PC-3 (cell line): Measurements from ENCODE around the gene DRG2. TPM values are rescaled to one million over a fixed set of nuclear protein-coding genes. Genes with fewer than 3 reads are reported as not detected.

ENCODE experiments used
- ATAC-seq: fragments of 200-7000 bp; cut with Tn5 transposase; 2 replicates; pipeline ENCODE4 v1.9.1; 2020; ENCODE audit warnings: mild to moderate bottlenecking, moderate library complexity
- BruUV-seq: library from RNA; stranded (reverse); fragments of 400-500 nt; replicated peaks from 2 replicates; lab custom pipeline; 2021; lab: Mats Ljungman, UMichigan
- CTCF ChIA-PET: fragments of 300-600 bp; sonication (Branson Sonifier 250); formaldehyde crosslinking; loops from one replicate; lab custom pipeline; 2022; ENCODE audit warnings: antibody characterized with exemption; lab: Charles Lee
- POLR2A ChIA-PET: fragments of 300-600 bp; sonication (Branson Sonifier 250); formaldehyde crosslinking; loops from one replicate; lab custom pipeline; 2022; ENCODE audit warnings: antibody characterized with exemption; ENCODE audit not compliant: unreplicated experiment; lab: Charles Lee
- DNase-seq: peaks from one replicate; pipeline ENCODE4 v3.0.0-alpha.2; 2015
- H2AFZ ChIP-seq: fragments of 300-600 bp; sonication (generic); 2 replicates; pipeline ENCODE4 v1.6.0; 2016; ENCODE audit warnings: antibody characterized with exemption, low read length
- H3F3A ChIP-seq: fragments of 300-600 bp; sonication (generic); one replicate; pipeline ENCODE4 v1.6.0; 2017; ENCODE audit warnings: antibody characterized with exemption, low read length, control low read depth, mild to moderate bottlenecking; ENCODE audit not compliant: unreplicated experiment
- H3K27ac ChIP-seq: fragments of 300-600 bp; sonication (generic); 2 replicates; pipeline ENCODE4 v1.5.1; 2016; ENCODE audit warnings: mild to moderate bottlenecking, low read length
- H3K27me3 ChIP-seq: fragments of 300-600 bp; sonication (generic); 2 replicates; pipeline ENCODE4 v1.6.1; 2016; ENCODE audit warnings: low read length, mixed read lengths
- H3K36me3 ChIP-seq: fragments of 300-600 bp; sonication (generic); 2 replicates; pipeline ENCODE4 v1.6.1; 2016; ENCODE audit warnings: low read depth, mixed run types, low read length, mixed read lengths
- H3K4me1 ChIP-seq: fragments of 300-600 bp; sonication (generic); 2 replicates; pipeline ENCODE4 v1.5.1; 2016; ENCODE audit warnings: low read length; ENCODE audit not compliant: insufficient read depth
- H3K4me2 ChIP-seq: fragments of 300-600 bp; sonication (generic); 2 replicates; pipeline ENCODE4 v1.6.0; 2016; ENCODE audit warnings: low read length
- H3K4me3 ChIP-seq: fragments of 300-600 bp; sonication (generic); 2 replicates; pipeline ENCODE4 v1.5.1; 2016; ENCODE audit warnings: mild to moderate bottlenecking, low read length, mixed read lengths
- H3K79me2 ChIP-seq: fragments of 300-600 bp; sonication (generic); 2 replicates; pipeline ENCODE4 v1.6.1; 2017; ENCODE audit warnings: low read length, mixed read lengths
- H3K9ac ChIP-seq: fragments of 300-600 bp; sonication (generic); 2 replicates; pipeline ENCODE4 v1.6.0; 2016; ENCODE audit warnings: mild to moderate bottlenecking, low read length
- H3K9me2 ChIP-seq: fragments of 300-600 bp; sonication (generic); replicated peaks from 2 replicates; pipeline ENCODE4 v1.6.1; 2016; ENCODE audit warnings: mixed run types, low read length, mixed read lengths
- H3K9me3 ChIP-seq: fragments of 300-600 bp; sonication (generic); 2 replicates; pipeline ENCODE4 v1.6.1; 2016; ENCODE audit warnings: low read length, mixed read lengths
- H4K20me1 ChIP-seq: fragments of 300-600 bp; sonication (generic); 2 replicates; pipeline ENCODE4 v1.6.1; 2016; ENCODE audit warnings: low read length, mixed read lengths
- EZH2 ChIP-seq: fragments of 300-600 bp; sonication (generic); IDR thresholded peaks from one replicate; pipeline ENCODE4 v1.6.1; 2017; ENCODE audit warnings: antibody characterized with exemption, mild to moderate bottlenecking, low read length; ENCODE audit not compliant: unreplicated experiment
- EZH2phosphoT487 ChIP-seq: fragments of 300-600 bp; sonication (generic); IDR thresholded peaks from 2 replicates; pipeline ENCODE4 v1.6.1; 2018; ENCODE audit warnings: mild to moderate bottlenecking, antibody characterized with exemption, low read length, borderline replicate concordance
- intact Hi-C: fragments of 100-400 bp; cut with micrococcal nuclease; formaldehyde crosslinking; loops from 2 replicates; pipeline ENCODE4 v1.9.0; 2023
- total RNA-seq: library from RNA; depleted of rRNA; stranded (reverse); fragments of >200 nt; gene quantifications from 2 replicates; pipeline ENCODE4 v1.2.3, GENCODE V29; 2014
- TF ChIP-seq, protein P1 (sequence below): fragments of 300-600 bp; sonication (generic); conservative IDR thresholded peaks from 2 replicates; pipeline ENCODE4 v1.5.1; 2017; ENCODE audit warnings: antibody characterized with exemption, low read depth, mild to moderate bottlenecking, low read length

The DRG2 gene
- total RNA-seq, 1 experiment from 2014 or later: 102 TPM

DNA sequence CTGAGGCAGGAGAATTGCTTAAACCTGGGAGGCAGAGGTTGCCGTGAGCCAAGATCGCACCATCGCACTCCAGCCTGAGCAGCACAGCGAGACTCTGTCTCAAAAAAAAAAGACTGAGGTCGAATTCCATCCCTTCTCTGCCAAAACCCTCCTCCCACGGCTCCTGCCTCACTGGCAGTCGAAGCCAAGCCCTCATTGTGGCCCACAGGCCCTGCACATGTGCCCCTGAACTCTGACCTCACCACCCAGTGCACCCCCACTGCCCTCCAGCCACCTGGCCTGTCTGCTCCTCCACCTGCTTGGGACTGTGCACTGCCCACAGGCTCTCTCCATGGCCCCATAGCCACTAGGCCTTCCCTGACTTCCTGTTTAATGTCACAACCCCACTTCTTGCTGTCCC is 27.8 kb downstream of the DRG2 start:
- Histone ChIP-seq H4K20me1 (no peaks in the 10 kb centered on the region), H3K4me3 (no peak overlapping the region), H3F3A (no peaks in the 10 kb centered on the region), H3K9ac (no peak overlapping the region), H3K9me2 (no peaks in the 10 kb centered on the region), H3K4me2 (no peak overlapping the region), H3K79me2 (no peaks in the 10 kb centered on the region), H3K36me3 (no peaks in the 10 kb centered on the region), H3K27ac (no peak overlapping the region), H2AFZ (no peak overlapping the region), H3K4me1 (no peaks in the 10 kb centered on the region), H3K27me3 (no peaks in the 10 kb centered on the region), H3K9me3 (no peaks in the 10 kb centered on the region)
- intact Hi-C loops: no loop called here
- ATAC-seq (no peak), DNase-seq (no peak)
- no peak for TF ChIP-seq EZH2phosphoT487
- TF ChIP-seq EZH2: no peak
- TF ChIP-seq, protein P1, sequence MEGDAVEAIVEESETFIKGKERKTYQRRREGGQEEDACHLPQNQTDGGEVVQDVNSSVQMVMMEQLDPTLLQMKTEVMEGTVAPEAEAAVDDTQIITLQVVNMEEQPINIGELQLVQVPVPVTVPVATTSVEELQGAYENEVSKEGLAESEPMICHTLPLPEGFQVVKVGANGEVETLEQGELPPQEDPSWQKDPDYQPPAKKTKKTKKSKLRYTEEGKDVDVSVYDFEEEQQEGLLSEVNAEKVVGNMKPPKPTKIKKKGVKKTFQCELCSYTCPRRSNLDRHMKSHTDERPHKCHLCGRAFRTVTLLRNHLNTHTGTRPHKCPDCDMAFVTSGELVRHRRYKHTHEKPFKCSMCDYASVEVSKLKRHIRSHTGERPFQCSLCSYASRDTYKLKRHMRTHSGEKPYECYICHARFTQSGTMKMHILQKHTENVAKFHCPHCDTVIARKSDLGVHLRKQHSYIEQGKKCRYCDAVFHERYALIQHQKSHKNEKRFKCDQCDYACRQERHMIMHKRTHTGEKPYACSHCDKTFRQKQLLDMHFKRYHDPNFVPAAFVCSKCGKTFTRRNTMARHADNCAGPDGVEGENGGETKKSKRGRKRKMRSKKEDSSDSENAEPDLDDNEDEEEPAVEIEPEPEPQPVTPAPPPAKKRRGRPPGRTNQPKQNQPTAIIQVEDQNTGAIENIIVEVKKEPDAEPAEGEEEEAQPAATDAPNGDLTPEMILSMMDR: no peak
- no TSS peak for BruUV-seq
- ChIA-PET POLR2A (no interaction called here), CTCF (no interaction called here)

DNA sequence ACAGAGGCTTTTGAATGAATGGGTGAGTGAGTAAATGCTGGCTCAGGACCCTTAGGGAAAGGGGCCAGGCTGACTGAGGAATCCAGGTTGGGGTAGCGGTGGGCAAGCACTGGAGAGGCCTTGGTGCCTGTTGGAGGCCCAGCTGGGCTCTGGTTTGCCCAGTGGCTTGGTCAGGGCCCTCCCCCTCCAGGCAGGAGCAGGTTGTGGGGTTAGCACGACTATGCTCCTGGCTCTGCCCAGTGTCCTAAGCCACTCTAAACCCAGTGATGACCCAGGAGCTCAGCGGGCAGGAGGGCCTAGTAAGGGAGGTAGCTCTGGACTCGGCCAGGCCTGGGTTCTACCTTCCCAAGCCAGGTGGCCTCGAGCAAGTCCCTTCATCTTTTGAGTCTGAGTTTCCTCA is 28.3 kb downstream of the DRG2 start:
- Histone ChIP-seq H3K9me3 (no peaks in the 10 kb centered on the region), H3K4me1 (no peaks in the 10 kb centered on the region), H3K9ac (no peak overlapping the region), H4K20me1 (no peaks in the 10 kb centered on the region), H3K4me3 (no peak overlapping the region), H3K27me3 (no peaks in the 10 kb centered on the region), H3K27ac (no peak overlapping the region), H3K9me2 (no peaks in the 10 kb centered on the region), H2AFZ (no peak overlapping the region), H3K79me2 (no peaks in the 10 kb centered on the region), H3F3A (no peaks in the 10 kb centered on the region), H3K4me2 (no peak overlapping the region), H3K36me3 (no peaks in the 10 kb centered on the region)
- ChIA-PET CTCF (no interaction called here), POLR2A (no interaction called here)
- BruUV-seq: no TSS peak
- intact Hi-C loops: no loop called here
- no peak for DNase-seq
- TF ChIP-seq EZH2phosphoT487 (no peak), EZH2 (no peak)
- TF ChIP-seq, protein P1: no peak
- no peak for ATAC-seq

GRCh38 chr17:18117533-18117932 is 29.8 kb downstream of the DRG2 start:
- no peak for ATAC-seq
- ChIA-PET CTCF (no interaction called here), POLR2A (no interaction called here)
- no peaks in the 10 kb centered on the region for H4K20me1 ChIP-seq
- no peaks in the 10 kb centered on the region for H3K27me3 ChIP-seq
- H3K9me2 ChIP-seq: no peaks in the 10 kb centered on the region
- no peaks in the 10 kb centered on the region for H3K4me1 ChIP-seq
- no TSS peak for BruUV-seq
- no peak overlapping the region for H3K4me2 ChIP-seq
- H3K9ac ChIP-seq: no peak overlapping the region
- intact Hi-C loops: no loop called here
- H3K9me3 ChIP-seq: no peaks in the 10 kb centered on the region
- H3F3A ChIP-seq: no peaks in the 10 kb centered on the region
- TF ChIP-seq EZH2phosphoT487 (no peak), EZH2 (no peak)
- TF ChIP-seq, protein P1: no peak
- H3K36me3 ChIP-seq: no peaks in the 10 kb centered on the region
- no peak overlapping the region for H2AFZ ChIP-seq
- no peak overlapping the region for H3K27ac ChIP-seq
- no peak for DNase-seq
- no peak overlapping the region for H3K4me3 ChIP-seq
- H3K79me2 ChIP-seq: no peaks in the 10 kb centered on the region
